ENCODE results near the gene SLMAP. TPM values are rescaled to one million over a fixed set of nuclear protein-coding genes. Genes with fewer than 3 reads are reported as not detected.

Gene SLMAP
- total and polyA plus RNA-seq, 2 experiments from 2014 or later = 32.1 to 73.0 TPM

DNA sequence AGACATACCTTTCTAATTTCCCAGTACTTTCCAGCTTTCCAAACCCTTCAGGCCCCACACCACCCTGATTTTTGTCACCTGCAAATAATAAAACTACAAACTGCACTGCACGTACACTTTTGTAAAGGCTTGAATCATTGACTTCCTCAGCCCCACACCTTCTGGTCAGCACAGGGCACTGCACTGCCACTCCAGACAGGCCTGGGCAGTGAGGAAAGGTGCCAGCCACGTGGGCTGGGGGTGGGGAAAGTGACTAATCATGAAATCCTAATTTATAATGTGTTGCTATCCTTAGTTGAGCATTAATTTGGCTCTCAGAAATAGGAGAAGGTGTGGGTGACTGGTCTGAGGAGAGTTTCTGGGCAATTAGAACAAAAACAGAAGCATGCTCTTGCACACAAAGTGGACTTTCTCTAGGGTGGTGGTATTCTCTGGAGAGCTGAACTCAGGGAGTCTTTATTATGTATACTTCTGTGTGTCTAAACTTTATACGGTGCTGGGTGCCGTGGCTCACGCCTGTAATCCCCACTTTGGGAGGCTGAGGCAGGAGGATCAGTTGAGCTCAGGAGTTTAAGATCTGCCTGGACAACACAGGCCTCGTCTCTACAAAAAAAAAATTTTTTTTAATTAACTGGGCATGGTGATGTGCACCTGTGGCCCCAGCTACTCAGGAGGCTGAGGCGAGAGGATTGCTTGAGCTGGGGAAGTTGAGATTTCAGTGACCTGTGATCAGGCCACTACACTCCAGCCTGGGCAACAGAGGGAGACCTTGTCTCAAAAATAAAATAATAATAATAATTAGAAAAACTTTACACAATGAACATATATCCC, 193.9 kb downstream of the SLMAP start:
- Histone ChIP-seq H3K9me2 (ENCODE audit: insufficient read depth) (no peaks in the 10 kb centered on the region), H3K27me3 (ENCODE audit: insufficient read depth) (no peaks in the 10 kb centered on the region), H3K4me1 (ENCODE audit: insufficient read depth) (peaks cover 16% of the 10 kb centered on the region), H3K36me3 (ENCODE audit: insufficient read depth) (no peaks in the 10 kb centered on the region), H3F3A (replicated peaks; ENCODE audit: low read depth) (no peaks in the 10 kb centered on the region), H3K27ac (ENCODE audit: low read depth) (peak overlapping the region; percentile 12; the same call in 1 of the 2 replicates), H3K79me2 (replicated peaks; ENCODE audit: insufficient read depth) (no peaks in the 10 kb centered on the region), H4K20me1 (replicated peaks; ENCODE audit: insufficient read depth) (no peaks in the 10 kb centered on the region), H3K4me2 (no peak overlapping the region), H2AFZ (no peak overlapping the region), H3K4me3 (no peak overlapping the region)
- no peak for ATAC-seq
- Mint-ChIP-seq H3K4me1 (peaks cover 34% of the 10 kb centered on the region), H3K36me3 (ENCODE audit: low read depth) (no peaks in the 10 kb centered on the region), H3K27me3 (ENCODE audit: insufficient read depth, low read depth, poor library complexity) (peaks cover 9% of the 10 kb centered on the region), H3K27ac (no peak overlapping the region; the same call in 1 of the 2 replicates), H3K4me3 (no peak overlapping the region), H3K9me3 (no peaks in the 10 kb centered on the region)
- no peak for DNase-seq (ENCODE audit: low spot score)
- TF ChIP-seq ZNF331 (CRISPR knock-in tag; IDR thresholded peaks at IDR 0.05; ENCODE audit: low read depth) = no peak
- TF ChIP-seq, protein P1, sequence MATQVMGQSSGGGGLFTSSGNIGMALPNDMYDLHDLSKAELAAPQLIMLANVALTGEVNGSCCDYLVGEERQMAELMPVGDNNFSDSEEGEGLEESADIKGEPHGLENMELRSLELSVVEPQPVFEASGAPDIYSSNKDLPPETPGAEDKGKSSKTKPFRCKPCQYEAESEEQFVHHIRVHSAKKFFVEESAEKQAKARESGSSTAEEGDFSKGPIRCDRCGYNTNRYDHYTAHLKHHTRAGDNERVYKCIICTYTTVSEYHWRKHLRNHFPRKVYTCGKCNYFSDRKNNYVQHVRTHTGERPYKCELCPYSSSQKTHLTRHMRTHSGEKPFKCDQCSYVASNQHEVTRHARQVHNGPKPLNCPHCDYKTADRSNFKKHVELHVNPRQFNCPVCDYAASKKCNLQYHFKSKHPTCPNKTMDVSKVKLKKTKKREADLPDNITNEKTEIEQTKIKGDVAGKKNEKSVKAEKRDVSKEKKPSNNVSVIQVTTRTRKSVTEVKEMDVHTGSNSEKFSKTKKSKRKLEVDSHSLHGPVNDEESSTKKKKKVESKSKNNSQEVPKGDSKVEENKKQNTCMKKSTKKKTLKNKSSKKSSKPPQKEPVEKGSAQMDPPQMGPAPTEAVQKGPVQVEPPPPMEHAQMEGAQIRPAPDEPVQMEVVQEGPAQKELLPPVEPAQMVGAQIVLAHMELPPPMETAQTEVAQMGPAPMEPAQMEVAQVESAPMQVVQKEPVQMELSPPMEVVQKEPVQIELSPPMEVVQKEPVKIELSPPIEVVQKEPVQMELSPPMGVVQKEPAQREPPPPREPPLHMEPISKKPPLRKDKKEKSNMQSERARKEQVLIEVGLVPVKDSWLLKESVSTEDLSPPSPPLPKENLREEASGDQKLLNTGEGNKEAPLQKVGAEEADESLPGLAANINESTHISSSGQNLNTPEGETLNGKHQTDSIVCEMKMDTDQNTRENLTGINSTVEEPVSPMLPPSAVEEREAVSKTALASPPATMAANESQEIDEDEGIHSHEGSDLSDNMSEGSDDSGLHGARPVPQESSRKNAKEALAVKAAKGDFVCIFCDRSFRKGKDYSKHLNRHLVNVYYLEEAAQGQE (IDR thresholded peaks at IDR 0.05; ENCODE audit: unreplicated experiment) = no peak
- TF ChIP-seq, protein P2, sequence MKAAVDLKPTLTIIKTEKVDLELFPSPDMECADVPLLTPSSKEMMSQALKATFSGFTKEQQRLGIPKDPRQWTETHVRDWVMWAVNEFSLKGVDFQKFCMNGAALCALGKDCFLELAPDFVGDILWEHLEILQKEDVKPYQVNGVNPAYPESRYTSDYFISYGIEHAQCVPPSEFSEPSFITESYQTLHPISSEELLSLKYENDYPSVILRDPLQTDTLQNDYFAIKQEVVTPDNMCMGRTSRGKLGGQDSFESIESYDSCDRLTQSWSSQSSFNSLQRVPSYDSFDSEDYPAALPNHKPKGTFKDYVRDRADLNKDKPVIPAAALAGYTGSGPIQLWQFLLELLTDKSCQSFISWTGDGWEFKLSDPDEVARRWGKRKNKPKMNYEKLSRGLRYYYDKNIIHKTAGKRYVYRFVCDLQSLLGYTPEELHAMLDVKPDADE (IDR thresholded peaks at IDR 0.05) = no peak
- TF ChIP-seq NANOG (IDR thresholded peaks at IDR 0.05; ENCODE audit: borderline replicate concordance) = no peak
- no peak for TF ChIP-seq STAT1 (IDR thresholded peaks at IDR 0.05; ENCODE audit: unreplicated experiment)
- TF ChIP-seq EZH2phosphoT487 (IDR thresholded peaks at IDR 0.05; ENCODE audit: unreplicated experiment) = no peak
- TF ChIP-seq, protein P3, sequence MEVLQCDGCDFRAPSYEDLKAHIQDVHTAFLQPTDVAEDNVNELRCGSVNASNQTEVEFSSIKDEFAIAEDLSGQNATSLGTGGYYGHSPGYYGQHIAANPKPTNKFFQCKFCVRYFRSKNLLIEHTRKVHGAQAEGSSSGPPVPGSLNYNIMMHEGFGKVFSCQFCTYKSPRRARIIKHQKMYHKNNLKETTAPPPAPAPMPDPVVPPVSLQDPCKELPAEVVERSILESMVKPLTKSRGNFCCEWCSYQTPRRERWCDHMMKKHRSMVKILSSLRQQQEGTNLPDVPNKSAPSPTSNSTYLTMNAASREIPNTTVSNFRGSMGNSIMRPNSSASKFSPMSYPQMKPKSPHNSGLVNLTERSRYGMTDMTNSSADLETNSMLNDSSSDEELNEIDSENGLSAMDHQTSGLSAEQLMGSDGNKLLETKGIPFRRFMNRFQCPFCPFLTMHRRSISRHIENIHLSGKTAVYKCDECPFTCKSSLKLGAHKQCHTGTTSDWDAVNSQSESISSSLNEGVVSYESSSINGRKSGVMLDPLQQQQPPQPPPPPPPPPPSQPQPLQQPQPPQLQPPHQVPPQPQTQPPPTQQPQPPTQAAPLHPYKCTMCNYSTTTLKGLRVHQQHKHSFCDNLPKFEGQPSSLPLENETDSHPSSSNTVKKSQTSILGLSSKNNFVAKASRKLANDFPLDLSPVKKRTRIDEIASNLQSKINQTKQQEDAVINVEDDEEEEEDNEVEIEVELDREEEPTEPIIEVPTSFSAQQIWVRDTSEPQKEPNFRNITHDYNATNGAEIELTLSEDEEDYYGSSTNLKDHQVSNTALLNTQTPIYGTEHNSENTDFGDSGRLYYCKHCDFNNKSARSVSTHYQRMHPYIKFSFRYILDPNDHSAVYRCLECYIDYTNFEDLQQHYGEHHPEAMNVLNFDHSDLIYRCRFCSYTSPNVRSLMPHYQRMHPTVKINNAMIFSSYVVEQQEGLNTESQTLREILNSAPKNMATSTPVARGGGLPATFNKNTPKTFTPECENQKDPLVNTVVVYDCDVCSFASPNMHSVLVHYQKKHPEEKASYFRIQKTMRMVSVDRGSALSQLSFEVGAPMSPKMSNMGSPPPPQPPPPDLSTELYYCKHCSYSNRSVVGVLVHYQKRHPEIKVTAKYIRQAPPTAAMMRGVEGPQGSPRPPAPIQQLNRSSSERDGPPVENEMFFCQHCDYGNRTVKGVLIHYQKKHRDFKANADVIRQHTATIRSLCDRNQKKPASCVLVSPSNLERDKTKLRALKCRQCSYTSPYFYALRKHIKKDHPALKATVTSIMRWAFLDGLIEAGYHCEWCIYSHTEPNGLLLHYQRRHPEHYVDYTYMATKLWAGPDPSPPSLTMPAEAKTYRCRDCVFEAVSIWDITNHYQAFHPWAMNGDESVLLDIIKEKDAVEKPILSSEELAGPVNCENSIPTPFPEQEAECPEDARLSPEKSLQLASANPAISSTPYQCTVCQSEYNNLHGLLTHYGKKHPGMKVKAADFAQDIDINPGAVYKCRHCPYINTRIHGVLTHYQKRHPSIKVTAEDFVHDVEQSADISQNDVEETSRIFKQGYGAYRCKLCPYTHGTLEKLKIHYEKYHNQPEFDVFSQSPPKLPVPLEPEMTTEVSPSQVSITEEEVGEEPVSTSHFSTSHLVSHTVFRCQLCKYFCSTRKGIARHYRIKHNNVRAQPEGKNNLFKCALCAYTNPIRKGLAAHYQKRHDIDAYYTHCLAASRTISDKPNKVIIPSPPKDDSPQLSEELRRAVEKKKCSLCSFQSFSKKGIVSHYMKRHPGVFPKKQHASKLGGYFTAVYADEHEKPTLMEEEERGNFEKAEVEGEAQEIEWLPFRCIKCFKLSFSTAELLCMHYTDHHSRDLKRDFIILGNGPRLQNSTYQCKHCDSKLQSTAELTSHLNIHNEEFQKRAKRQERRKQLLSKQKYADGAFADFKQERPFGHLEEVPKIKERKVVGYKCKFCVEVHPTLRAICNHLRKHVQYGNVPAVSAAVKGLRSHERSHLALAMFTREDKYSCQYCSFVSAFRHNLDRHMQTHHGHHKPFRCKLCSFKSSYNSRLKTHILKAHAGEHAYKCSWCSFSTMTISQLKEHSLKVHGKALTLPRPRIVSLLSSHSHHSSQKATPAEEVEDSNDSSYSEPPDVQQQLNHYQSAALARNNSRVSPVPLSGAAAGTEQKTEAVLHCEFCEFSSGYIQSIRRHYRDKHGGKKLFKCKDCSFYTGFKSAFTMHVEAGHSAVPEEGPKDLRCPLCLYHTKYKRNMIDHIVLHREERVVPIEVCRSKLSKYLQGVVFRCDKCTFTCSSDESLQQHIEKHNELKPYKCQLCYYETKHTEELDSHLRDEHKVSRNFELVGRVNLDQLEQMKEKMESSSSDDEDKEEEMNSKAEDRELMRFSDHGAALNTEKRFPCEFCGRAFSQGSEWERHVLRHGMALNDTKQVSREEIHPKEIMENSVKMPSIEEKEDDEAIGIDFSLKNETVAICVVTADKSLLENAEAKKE (CRISPR knock-in tag; IDR thresholded peaks at IDR 0.05) = no peak
- no peak for TF ChIP-seq CREB1 (CRISPR knock-in tag; IDR thresholded peaks at IDR 0.05; ENCODE audit: low read depth)
- TF ChIP-seq, protein P4, sequence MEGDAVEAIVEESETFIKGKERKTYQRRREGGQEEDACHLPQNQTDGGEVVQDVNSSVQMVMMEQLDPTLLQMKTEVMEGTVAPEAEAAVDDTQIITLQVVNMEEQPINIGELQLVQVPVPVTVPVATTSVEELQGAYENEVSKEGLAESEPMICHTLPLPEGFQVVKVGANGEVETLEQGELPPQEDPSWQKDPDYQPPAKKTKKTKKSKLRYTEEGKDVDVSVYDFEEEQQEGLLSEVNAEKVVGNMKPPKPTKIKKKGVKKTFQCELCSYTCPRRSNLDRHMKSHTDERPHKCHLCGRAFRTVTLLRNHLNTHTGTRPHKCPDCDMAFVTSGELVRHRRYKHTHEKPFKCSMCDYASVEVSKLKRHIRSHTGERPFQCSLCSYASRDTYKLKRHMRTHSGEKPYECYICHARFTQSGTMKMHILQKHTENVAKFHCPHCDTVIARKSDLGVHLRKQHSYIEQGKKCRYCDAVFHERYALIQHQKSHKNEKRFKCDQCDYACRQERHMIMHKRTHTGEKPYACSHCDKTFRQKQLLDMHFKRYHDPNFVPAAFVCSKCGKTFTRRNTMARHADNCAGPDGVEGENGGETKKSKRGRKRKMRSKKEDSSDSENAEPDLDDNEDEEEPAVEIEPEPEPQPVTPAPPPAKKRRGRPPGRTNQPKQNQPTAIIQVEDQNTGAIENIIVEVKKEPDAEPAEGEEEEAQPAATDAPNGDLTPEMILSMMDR (conservative IDR thresholded peaks at IDR 0.05; ENCODE audit: low read depth in 2 of 2) = 0 out of 4 replicates have a peak, but pooled peaks have one; percentile 6 to 15
